ENCODE results near the gene TPST1. TPM values are rescaled to one million over a fixed set of nuclear protein-coding genes. Genes with fewer than 3 reads are reported as not detected.
"Not testable (repeated sequence)": the region's sequence is repeated elsewhere in the genome, so short reads cannot be mapped to it uniquely, and the experiment has no call there.

The TPST1 gene
- total and polyA plus RNA-seq, 4 donors = 7.2 to 56.7 (median 34.5) TPM

DNA sequence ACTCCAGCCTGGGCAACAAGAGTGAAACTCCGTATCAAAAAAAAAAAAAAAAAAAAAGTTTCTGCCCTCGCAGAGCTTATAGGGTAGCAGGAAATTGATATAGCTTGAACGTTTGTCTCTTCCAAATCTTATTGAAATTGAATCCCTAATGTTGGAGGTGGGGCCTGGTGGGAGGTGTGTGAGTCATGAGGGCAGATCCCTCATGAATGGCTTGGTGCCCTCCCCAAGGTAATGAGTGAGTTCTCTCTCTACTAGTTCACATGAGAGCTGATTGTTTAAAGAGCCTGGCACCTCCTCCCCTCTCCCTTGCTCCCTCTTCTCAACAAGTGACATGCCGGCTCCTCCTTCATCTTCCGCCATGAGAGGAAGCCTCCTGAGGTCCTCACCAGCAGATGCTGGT lies 193.7 kb downstream of the TPST1 start:
- H3K27ac ChIP-seq (ENCODE audit: low read depth in 1 of 2, low read length in 1 of 2); ATAC-seq (ENCODE audit: insufficient read depth, low FRiP score); H3K4me3 ChIP-seq; H3K9me3 ChIP-seq (ENCODE audit: control insufficient read depth in 4 of 4, insufficient read depth in 3 of 4, low read length in 3 of 4); DNase-seq; H3K9ac ChIP-seq (ENCODE audit: insufficient read depth in 1 of 2, low read length in 2 of 2); H3K36me3 ChIP-seq (ENCODE audit: control insufficient read depth in 4 of 4, insufficient read depth in 4 of 4, low read length in 4 of 4); H3K4me1 ChIP-seq (ENCODE audit: control insufficient read depth in 5 of 5, insufficient read depth in 5 of 5, low read length in 5 of 5); H3K27me3 ChIP-seq (ENCODE audit: control insufficient read depth in 3 of 3, insufficient read depth in 3 of 3, low read length in 2 of 3): not testable (repeated sequence)
- 85 to 89% methylated on average over 5 of the region's 5 CpGs for WGBS, 2 donors

DNA sequence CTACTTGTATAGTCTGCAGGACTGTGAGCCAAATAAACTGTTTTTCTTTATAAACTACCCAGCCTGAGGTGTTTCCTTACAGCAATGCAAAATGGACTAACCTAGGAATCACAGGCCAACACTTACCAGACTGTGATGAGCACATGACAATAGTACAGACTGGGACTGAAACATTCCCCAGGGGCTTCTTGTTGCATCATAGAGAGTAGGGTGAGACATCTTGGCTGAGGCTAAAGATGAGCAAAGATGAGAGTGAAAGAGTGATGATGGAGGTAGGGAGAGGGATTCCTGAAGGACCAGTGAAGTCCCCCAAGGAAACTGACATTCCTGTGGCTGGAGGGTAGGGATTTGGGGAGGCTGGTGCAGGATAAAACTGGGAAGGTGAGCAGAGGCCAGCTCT lies 194.4 kb downstream of the TPST1 start:
- TF ChIP-seq, protein P1, sequence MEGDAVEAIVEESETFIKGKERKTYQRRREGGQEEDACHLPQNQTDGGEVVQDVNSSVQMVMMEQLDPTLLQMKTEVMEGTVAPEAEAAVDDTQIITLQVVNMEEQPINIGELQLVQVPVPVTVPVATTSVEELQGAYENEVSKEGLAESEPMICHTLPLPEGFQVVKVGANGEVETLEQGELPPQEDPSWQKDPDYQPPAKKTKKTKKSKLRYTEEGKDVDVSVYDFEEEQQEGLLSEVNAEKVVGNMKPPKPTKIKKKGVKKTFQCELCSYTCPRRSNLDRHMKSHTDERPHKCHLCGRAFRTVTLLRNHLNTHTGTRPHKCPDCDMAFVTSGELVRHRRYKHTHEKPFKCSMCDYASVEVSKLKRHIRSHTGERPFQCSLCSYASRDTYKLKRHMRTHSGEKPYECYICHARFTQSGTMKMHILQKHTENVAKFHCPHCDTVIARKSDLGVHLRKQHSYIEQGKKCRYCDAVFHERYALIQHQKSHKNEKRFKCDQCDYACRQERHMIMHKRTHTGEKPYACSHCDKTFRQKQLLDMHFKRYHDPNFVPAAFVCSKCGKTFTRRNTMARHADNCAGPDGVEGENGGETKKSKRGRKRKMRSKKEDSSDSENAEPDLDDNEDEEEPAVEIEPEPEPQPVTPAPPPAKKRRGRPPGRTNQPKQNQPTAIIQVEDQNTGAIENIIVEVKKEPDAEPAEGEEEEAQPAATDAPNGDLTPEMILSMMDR (IDR thresholded peaks at IDR 0.05; ENCODE audit: control extremely low read depth, extremely low read depth) = no peak
- Histone ChIP-seq H3K4me3 (no peak overlapping the region), H3K27ac (ENCODE audit: low read depth in 1 of 2, low read length in 1 of 2) (no peak overlapping the region), H3K9me3 (ENCODE audit: control insufficient read depth in 4 of 4, insufficient read depth in 3 of 4, low read length in 3 of 4) (peaks cover 0 to 3% (median 0%) of the 10 kb centered on the region in 4 donors), H3K36me3 (ENCODE audit: control insufficient read depth in 4 of 4, insufficient read depth in 4 of 4, low read length in 4 of 4) (peaks cover 2 to 7% (median 5%) of the 10 kb centered on the region in 4 donors), H3K27me3 (ENCODE audit: control insufficient read depth in 3 of 3, insufficient read depth in 3 of 3, low read length in 2 of 3) (no peaks in the 10 kb centered on the region), H3K4me1 (ENCODE audit: control insufficient read depth in 5 of 5, insufficient read depth in 5 of 5, low read length in 5 of 5) (no peaks in the 10 kb centered on the region), H3K9ac (ENCODE audit: insufficient read depth in 1 of 2, low read length in 2 of 2) (no peak overlapping the region)
- no peak for DNase-seq
- ATAC-seq (ENCODE audit: insufficient read depth, low FRiP score) = no peak

- DNase-seq = no peak
- Histone ChIP-seq H3K27me3 (ENCODE audit: control insufficient read depth in 3 of 3, insufficient read depth in 3 of 3, low read length in 2 of 3) (no peaks in the 10 kb centered on the region), H3K4me3 (no peak overlapping the region), H3K4me1 (ENCODE audit: control insufficient read depth in 5 of 5, insufficient read depth in 5 of 5, low read length in 5 of 5) (no peaks in the 10 kb centered on the region), H3K36me3 (ENCODE audit: control insufficient read depth in 4 of 4, insufficient read depth in 4 of 4, low read length in 4 of 4) (peaks cover 2 to 7% (median 5%) of the 10 kb centered on the region in 4 donors), H3K9ac (ENCODE audit: insufficient read depth in 1 of 2, low read length in 2 of 2) (no peak overlapping the region), H3K27ac (ENCODE audit: low read depth in 1 of 2, low read length in 1 of 2) (no peak overlapping the region), H3K9me3 (ENCODE audit: control insufficient read depth in 4 of 4, insufficient read depth in 3 of 4, low read length in 3 of 4) (peaks cover 0 to 3% (median 0%) of the 10 kb centered on the region in 4 donors)
- ATAC-seq (ENCODE audit: insufficient read depth, low FRiP score) = no peak
- WGBS, 2 donors = 94% methylated on average over 3 of the region's 3 CpGs
- TF ChIP-seq, protein P1 (IDR thresholded peaks at IDR 0.05; ENCODE audit: control extremely low read depth, extremely low read depth) = no peak
Measured at GRCh38 chr7:66400400-66400799, 195.3 kb downstream of the TPST1 start.

DNA sequence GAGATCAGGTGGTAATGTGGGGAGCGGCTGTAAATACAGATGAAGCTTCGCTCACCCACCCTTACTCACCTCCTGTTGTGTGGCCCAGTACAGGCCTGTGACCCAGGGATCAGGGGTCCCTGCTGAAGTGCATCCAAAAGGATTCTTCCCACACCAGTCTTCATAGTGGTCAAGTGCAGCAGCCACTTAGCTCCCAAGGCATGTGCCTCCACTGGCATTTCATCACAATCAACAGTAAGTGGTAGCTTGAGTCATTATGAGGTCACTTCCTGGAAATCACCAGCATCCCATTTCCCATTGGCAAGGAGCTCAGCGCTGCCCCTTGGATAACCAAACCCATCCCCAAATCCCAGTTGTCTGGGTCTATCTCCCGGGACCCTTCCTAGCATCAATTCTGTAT lies 196.0 kb downstream of the TPST1 start:
- DNase-seq; H3K4me1 ChIP-seq (ENCODE audit: control insufficient read depth in 5 of 5, insufficient read depth in 5 of 5, low read length in 5 of 5); H3K36me3 ChIP-seq (ENCODE audit: control insufficient read depth in 4 of 4, insufficient read depth in 4 of 4, low read length in 4 of 4); H3K27me3 ChIP-seq (ENCODE audit: control insufficient read depth in 3 of 3, insufficient read depth in 3 of 3, low read length in 2 of 3); H3K27ac ChIP-seq (ENCODE audit: low read depth in 1 of 2, low read length in 1 of 2); H3K9me3 ChIP-seq (ENCODE audit: control insufficient read depth in 4 of 4, insufficient read depth in 3 of 4, low read length in 3 of 4); ATAC-seq (ENCODE audit: insufficient read depth, low FRiP score); H3K4me3 ChIP-seq; H3K9ac ChIP-seq (ENCODE audit: insufficient read depth in 1 of 2, low read length in 2 of 2): not testable (repeated sequence)
- WGBS, 2 donors = 94 to 97% methylated on average over 4 of the region's 4 CpGs

GRCh38 chr7:66401932-66402331 lies 196.8 kb downstream of the TPST1 start:
- ATAC-seq (ENCODE audit: insufficient read depth, low FRiP score); H3K9ac ChIP-seq (ENCODE audit: insufficient read depth in 1 of 2, low read length in 2 of 2); DNase-seq; H3K4me3 ChIP-seq; H3K36me3 ChIP-seq (ENCODE audit: control insufficient read depth in 4 of 4, insufficient read depth in 4 of 4, low read length in 4 of 4); H3K27ac ChIP-seq (ENCODE audit: low read depth in 1 of 2, low read length in 1 of 2); H3K9me3 ChIP-seq (ENCODE audit: control insufficient read depth in 4 of 4, insufficient read depth in 3 of 4, low read length in 3 of 4); H3K27me3 ChIP-seq (ENCODE audit: control insufficient read depth in 3 of 3, insufficient read depth in 3 of 3, low read length in 2 of 3); H3K4me1 ChIP-seq (ENCODE audit: control insufficient read depth in 5 of 5, insufficient read depth in 5 of 5, low read length in 5 of 5): not testable (repeated sequence)
- 98 to 100% methylated on average over 3 of the region's 3 CpGs for WGBS, 2 donors

Measured in lung (tissue), 12 donors.